Cardiac muscle cell (in vitro differentiated cells and primary cell): ENCODE measurements around the gene CACNA2D3. TPM values are rescaled to one million over a fixed set of nuclear protein-coding genes. Genes with fewer than 3 reads are reported as not detected.

Experiments used
- DNase-seq, 2 donors: peaks; one replicate each; pipeline versions ENCODE4 v3.0.0 to v3.0.0-alpha.2; 2010 to 2017; ENCODE audit warnings: low read depth in 1 of 2, low spot score in 1 of 2
- H3K27ac ChIP-seq: fragments of 200-600 bp; sonication (generic); 2 replicates; pipeline ENCODE4 v1.5.1; 2016
- H3K27me3 ChIP-seq: fragments of 200-600 bp; sonication (generic); 2 replicates; pipeline ENCODE4 v1.6.0; 2016; ENCODE audit warnings: control low read depth
- H3K36me3 ChIP-seq: fragments of 200-600 bp; sonication (generic); 2 replicates; pipeline ENCODE4 v1.5.1; 2016; ENCODE audit warnings: control low read depth
- H3K4me1 ChIP-seq: fragments of 200-600 bp; sonication (generic); 2 replicates; pipeline ENCODE4 v1.8.1; 2017; ENCODE audit warnings: low read depth, mild to moderate bottlenecking, mixed run types
- H3K4me3 ChIP-seq: fragments of 200-600 bp; sonication (generic); 2 replicates; pipeline ENCODE4 v1.5.1; 2016; ENCODE audit warnings: mild to moderate bottlenecking
- H3K9me3 ChIP-seq: fragments of 200-600 bp; sonication (generic); 2 replicates; pipeline ENCODE4 v1.5.1; 2017; ENCODE audit warnings: low read depth, mild to moderate bottlenecking, control low read depth
- polyA plus RNA-seq: library from polyadenylated mRNA; unstranded; fragments of >200 nt; fragmentation: Nextera tagmentation; extraction: Ambion mirVana; gene quantifications from 2 replicates; pipeline ENCODE4 v1.2.1, GENCODE V29; 2016
- total RNA-seq: library from RNA; depleted of rRNA; stranded (reverse); fragments of >200 nt; gene quantifications from 2 replicates; pipeline ENCODE4 v1.2.3, GENCODE V29; 2016
- TF ChIP-seq, protein P1 (sequence below): IDR thresholded peaks from 2 replicates; pipeline ENCODE4 v1.5.1; 2012; ENCODE audit warnings: low read depth, mild to moderate bottlenecking, low read length

The CACNA2D3 gene
- total and polyA plus RNA-seq, 2 experiments from 2014 or later, result 0.45 to 0.59 TPM

DNA sequence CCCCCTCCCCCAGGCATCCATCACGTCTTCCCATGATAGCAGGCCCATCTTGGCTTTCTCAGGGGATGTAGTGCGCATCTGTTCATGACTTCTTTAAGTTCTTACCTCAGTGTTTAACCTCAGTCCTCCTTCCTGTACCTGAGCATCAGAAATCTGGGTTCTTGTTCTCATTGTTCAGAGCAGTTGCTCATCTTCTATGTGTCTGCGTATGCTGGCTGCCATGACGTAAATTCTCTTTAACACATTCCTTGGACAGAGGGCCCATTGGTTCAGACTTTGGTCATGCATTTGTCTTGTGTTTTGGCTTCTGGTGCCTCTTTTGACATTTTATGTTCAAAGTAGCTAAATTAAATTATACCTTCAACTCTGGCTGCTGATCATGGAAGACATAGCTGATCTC lies 227.3 kb downstream of the CACNA2D3 start:
- Histone ChIP-seq H3K4me3 (no peak overlapping the region), H3K4me1 (peaks cover 10% of the 10 kb centered on the region), H3K27me3 (no peaks in the 10 kb centered on the region), H3K36me3 (no peaks in the 10 kb centered on the region), H3K27ac (no peak overlapping the region), H3K9me3 (no peaks in the 10 kb centered on the region)
- DNase-seq, result no peak
- TF ChIP-seq, protein P1, sequence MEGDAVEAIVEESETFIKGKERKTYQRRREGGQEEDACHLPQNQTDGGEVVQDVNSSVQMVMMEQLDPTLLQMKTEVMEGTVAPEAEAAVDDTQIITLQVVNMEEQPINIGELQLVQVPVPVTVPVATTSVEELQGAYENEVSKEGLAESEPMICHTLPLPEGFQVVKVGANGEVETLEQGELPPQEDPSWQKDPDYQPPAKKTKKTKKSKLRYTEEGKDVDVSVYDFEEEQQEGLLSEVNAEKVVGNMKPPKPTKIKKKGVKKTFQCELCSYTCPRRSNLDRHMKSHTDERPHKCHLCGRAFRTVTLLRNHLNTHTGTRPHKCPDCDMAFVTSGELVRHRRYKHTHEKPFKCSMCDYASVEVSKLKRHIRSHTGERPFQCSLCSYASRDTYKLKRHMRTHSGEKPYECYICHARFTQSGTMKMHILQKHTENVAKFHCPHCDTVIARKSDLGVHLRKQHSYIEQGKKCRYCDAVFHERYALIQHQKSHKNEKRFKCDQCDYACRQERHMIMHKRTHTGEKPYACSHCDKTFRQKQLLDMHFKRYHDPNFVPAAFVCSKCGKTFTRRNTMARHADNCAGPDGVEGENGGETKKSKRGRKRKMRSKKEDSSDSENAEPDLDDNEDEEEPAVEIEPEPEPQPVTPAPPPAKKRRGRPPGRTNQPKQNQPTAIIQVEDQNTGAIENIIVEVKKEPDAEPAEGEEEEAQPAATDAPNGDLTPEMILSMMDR, result no peak

DNA sequence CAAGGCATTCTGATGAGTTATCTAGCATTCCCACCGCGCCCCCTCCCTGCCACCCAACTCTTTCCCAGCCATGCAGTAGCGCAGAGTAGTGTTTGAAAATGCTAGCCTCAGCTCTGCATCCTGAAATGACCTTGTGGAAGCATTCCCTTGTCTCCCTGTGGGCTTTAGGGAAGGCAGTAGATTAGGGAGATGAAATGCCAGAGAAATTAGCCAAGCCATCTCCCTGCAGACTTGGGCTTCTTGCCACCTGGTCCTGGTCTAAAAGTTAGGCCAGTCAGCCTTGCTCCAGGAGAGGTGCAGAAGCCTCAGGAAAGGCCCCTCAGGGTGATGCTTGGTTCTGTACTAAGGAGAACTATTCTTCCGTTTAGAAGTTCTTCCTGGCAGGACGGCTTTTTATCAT lies 231.2 kb downstream of the CACNA2D3 start:
- Histone ChIP-seq H3K27me3 (no peaks in the 10 kb centered on the region), H3K4me3 (no peak overlapping the region), H3K36me3 (no peaks in the 10 kb centered on the region), H3K4me1 (peaks cover 10% of the 10 kb centered on the region), H3K27ac (no peak overlapping the region), H3K9me3 (no peaks in the 10 kb centered on the region)
- TF ChIP-seq, protein P1, result no peak
- DNase-seq, result peak in 1 of 2 donors; percentile 50

DNA sequence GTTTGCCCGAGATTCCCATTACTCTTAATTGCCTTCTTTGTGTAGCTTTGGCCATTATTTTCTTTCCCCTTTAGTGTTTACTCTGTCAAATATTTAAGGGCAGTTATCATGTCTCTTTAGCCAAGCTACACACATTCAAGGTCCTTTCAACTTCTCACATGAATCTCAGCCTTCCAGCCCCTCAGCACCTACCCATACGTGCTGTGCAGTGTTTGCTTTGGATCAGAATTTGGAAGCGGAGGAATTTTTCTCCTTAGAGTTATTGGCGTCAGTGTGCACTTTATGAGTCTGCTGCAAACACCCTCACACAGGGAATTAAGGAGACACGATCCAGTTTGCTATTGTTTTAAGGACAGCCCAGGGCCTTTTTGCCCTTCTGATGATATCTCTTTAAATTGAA lies 231.6 kb downstream of the CACNA2D3 start:
- TF ChIP-seq, protein P1, result no peak
- Histone ChIP-seq H3K27me3 (no peaks in the 10 kb centered on the region), H3K9me3 (no peaks in the 10 kb centered on the region), H3K4me1 (peaks cover 10% of the 10 kb centered on the region), H3K27ac (no peak overlapping the region), H3K4me3 (no peak overlapping the region), H3K36me3 (no peaks in the 10 kb centered on the region)
- DNase-seq, result no peak

DNA sequence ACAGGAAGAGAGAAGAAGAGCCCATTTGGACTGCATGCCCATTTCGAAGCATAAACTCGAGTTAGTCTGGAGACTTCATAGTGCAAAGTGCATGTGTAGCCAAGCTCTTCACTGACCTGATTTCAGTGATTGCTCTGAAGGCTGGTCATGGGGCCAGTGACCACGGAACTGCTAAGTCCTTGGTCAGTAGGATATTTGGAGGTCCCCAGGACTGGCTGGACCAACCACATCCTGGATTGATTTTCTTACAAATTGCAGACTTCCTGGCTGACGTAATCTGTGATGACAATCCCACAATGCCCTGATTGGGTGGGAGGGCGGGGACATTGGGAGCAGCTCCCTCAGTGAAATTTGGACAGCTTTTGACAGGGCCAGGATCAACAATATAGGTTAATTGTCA lies 233.4 kb downstream of the CACNA2D3 start:
- DNase-seq, result no peak
- Histone ChIP-seq H3K36me3 (no peaks in the 10 kb centered on the region), H3K27me3 (no peaks in the 10 kb centered on the region), H3K27ac (no peak overlapping the region), H3K4me3 (no peak overlapping the region), H3K9me3 (no peaks in the 10 kb centered on the region), H3K4me1 (peaks cover 8% of the 10 kb centered on the region)
- TF ChIP-seq, protein P1, result no peak

DNA sequence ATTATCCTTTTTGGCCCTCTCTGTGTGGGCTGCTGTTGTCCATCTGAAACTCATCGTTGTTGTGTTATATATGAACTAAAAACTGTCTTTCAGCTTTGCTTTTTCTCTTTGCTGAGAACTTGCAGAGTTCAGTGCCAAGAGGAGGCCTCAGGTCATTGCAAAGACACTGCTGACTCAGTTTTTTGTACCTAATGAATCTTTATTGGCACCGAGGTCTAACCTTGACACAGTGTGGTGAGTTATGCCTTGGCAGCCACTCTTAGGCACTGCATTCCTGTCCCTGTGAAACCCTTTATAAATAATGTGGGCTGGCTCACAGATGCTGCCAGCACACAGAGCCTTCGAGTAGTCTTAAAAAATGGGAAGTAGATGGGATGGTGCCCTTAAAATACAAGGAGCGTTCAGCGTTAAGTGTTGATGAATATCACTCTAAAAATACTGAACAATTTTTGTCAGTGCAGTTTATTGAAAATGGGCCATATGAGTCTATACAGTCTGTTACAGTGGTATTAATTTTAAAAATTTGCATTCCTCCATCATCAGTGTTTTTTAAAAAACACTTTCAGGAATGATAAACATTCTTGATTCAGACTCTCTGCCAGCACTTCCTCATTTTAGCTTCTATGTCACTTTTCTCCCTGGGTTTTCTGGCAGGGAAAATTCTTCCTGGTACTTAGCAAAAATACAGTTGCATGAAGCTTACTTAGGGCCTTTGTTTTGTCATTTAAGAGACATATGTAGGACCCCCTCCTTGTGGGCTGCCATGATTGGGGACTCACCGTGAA lies 234.1 kb downstream of the CACNA2D3 start:
- DNase-seq, result peak in 1 of 2 donors; percentile 43
- Histone ChIP-seq H3K36me3 (no peaks in the 10 kb centered on the region), H3K4me1 (peaks cover 8% of the 10 kb centered on the region)

More for the DNA sequence above, 234.1 kb downstream of the CACNA2D3 start:
- Histone ChIP-seq H3K9me3 (no peaks in the 10 kb centered on the region), H3K4me3 (no peak overlapping the region), H3K27ac (no peak overlapping the region), H3K27me3 (no peaks in the 10 kb centered on the region)
- TF ChIP-seq, protein P1, result no peak
